ENCODE data around the gene EPB41L2. TPM values are rescaled to one million over a fixed set of nuclear protein-coding genes. Genes with fewer than 3 reads are reported as not detected.
"Not testable (repeated sequence)": the region's sequence is repeated elsewhere in the genome, so short reads cannot be mapped to it uniquely, and the experiment has no call there.

Gene EPB41L2
- total RNA-seq, 4 donors from 2014 or later: 58.8 to 105 (median 81.3) TPM

DNA sequence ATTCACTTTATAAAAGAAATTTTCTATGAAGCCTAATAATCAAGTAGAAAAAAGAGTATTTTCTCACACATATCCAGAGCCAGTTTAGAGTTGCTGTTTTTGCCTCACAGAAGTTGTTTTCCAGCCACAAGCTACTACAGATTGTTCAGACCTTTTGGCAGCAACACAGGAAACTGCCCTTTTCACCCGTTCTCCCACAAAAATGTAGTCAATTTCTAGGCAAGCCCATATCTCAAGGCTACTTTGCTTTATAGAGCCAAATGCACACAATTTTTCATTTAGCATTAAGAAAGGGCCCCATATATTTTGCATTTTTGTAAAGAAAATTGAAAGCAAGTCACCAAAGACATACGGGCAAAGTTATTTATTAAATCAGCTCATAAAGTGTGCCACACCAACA lies 49.5 kb downstream of the EPB41L2 start:
- TF ChIP-seq, protein P1, sequence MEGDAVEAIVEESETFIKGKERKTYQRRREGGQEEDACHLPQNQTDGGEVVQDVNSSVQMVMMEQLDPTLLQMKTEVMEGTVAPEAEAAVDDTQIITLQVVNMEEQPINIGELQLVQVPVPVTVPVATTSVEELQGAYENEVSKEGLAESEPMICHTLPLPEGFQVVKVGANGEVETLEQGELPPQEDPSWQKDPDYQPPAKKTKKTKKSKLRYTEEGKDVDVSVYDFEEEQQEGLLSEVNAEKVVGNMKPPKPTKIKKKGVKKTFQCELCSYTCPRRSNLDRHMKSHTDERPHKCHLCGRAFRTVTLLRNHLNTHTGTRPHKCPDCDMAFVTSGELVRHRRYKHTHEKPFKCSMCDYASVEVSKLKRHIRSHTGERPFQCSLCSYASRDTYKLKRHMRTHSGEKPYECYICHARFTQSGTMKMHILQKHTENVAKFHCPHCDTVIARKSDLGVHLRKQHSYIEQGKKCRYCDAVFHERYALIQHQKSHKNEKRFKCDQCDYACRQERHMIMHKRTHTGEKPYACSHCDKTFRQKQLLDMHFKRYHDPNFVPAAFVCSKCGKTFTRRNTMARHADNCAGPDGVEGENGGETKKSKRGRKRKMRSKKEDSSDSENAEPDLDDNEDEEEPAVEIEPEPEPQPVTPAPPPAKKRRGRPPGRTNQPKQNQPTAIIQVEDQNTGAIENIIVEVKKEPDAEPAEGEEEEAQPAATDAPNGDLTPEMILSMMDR (IDR thresholded peaks at IDR 0.05): no peak
- TF ChIP-seq POLR2A (IDR thresholded peaks at IDR 0.05): no peak
- Histone ChIP-seq H3K4me1 (peaks cover 14 to 16% of the 10 kb centered on the region in 2 donors), H3K27me3 (no peaks in the 10 kb centered on the region), H3K9me3 (no peaks in the 10 kb centered on the region), H3K27ac (peak overlapping the region in 1 of 3 donors; percentile 37), H3K4me3 (replicated peaks in 1 of 3) (no peak overlapping the region), H3K36me3 (no peaks in the 10 kb centered on the region)
- DNase-seq: peak in 1 of 2 donors; percentile 6
- WGBS, 2 donors: 41 to 50% methylated on average over 2 of the region's 2 CpGs
- intact Hi-C loops (cut with DNase I): no loop called here

DNA sequence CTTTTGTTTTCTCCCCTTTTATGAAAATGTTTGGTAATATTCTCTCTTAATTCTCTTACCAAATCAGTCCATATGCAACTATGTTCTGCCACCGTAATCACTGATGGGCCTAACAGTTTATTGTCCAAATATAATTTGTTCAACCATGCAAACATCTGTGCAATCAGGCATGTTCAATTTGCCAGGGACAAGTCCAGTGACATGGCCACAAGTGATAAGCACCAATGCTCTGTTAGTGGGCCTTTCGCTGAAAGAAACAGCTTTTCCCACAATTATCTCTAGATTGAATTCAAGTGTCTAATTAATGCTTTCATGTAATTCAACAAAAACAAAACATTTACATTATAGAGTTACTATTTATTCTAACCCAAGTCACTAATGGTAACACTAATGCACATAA lies 53.3 kb downstream of the EPB41L2 start:
- Histone ChIP-seq H3K36me3 (no peaks in the 10 kb centered on the region), H3K27ac (no peak overlapping the region), H3K9me3 (no peaks in the 10 kb centered on the region), H3K27me3 (no peaks in the 10 kb centered on the region), H3K4me3 (replicated peaks in 1 of 3) (no peak overlapping the region), H3K4me1 (peaks cover 3 to 6% of the 10 kb centered on the region in 2 donors)
- WGBS, 2 donors: 81 to 85% methylated on average over 2 of the region's 2 CpGs
- no peak for DNase-seq
- intact Hi-C loops (cut with DNase I): no loop called here
- TF ChIP-seq POLR2A (IDR thresholded peaks at IDR 0.05): no peak
- TF ChIP-seq, protein P1 (IDR thresholded peaks at IDR 0.05): no peak

DNA sequence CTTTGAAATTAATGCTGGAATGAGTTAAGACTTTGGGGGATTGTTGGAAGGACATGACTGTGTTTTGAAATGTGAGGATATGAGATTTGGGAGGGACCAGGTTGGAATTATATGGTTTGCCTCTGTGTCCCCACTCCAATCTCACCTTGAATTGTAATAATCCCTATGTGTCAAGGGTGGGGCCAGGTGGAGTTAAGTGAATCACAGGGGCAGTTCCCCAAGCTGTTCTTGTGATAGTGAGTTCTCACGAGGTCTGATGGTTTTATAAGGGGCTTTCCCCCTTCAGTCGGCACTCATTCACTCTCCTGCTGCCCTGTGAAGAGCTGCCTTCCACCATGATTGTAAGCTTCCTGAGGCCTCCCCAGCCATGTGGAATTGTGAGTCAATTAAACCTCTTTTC lies 54.1 kb downstream of the EPB41L2 start:
- 88% methylated on average over 2 of the region's 2 CpGs for WGBS, 2 donors
- H3K9me3 ChIP-seq; H3K27me3 ChIP-seq; H3K4me1 ChIP-seq; DNase-seq; H3K36me3 ChIP-seq; H3K27ac ChIP-seq; H3K4me3 ChIP-seq (replicated peaks in 1 of 3); intact Hi-C loops (cut with DNase I): not testable (repeated sequence)

- intact Hi-C loops (cut with DNase I); H3K4me1 ChIP-seq; DNase-seq; H3K27me3 ChIP-seq; H3K36me3 ChIP-seq; H3K4me3 ChIP-seq (replicated peaks in 1 of 3); H3K9me3 ChIP-seq; H3K27ac ChIP-seq: not testable (repeated sequence)
- 80 to 93% methylated on average over 5 of the region's 5 CpGs for WGBS, 2 donors
Measured at GRCh38 chr6:131007964-131008363, 55.1 kb downstream of the EPB41L2 start.

DNA sequence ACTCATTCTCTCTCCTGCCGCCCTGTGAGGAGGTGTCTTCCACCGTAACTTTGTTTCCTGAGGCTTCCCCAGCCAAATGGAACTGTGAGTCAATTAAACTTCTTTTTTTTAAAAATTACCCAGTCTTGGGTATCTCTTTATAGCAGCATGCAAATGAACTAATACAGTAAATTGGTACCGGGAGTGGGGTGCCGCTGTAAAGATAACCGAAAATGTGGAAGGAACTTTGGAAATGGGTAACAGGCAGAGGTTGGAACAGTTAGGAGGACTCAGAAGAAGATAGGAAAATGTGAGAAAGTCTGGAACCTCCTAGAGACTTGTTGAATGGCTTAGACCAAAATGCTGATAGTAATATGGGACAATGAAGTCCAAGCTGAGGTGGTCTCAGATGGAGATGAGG lies 55.8 kb downstream of the EPB41L2 start:
- H3K27me3 ChIP-seq: no peaks in the 10 kb centered on the region
- no peak for DNase-seq
- no peak overlapping the region for H3K27ac ChIP-seq
- TF ChIP-seq POLR2A (IDR thresholded peaks at IDR 0.05): no peak
- TF ChIP-seq, protein P1 (IDR thresholded peaks at IDR 0.05): no peak
- H3K36me3 ChIP-seq: no peaks in the 10 kb centered on the region
- H3K4me1 ChIP-seq: peaks cover 0 to 7% of the 10 kb centered on the region in 2 donors
- 90 to 98% methylated on average over 5 of the region's 5 CpGs for WGBS, 2 donors
- no peak overlapping the region for H3K4me3 ChIP-seq (replicated peaks in 1 of 3)
- intact Hi-C loops (cut with DNase I): no loop called here
- no peaks in the 10 kb centered on the region for H3K9me3 ChIP-seq

DNA sequence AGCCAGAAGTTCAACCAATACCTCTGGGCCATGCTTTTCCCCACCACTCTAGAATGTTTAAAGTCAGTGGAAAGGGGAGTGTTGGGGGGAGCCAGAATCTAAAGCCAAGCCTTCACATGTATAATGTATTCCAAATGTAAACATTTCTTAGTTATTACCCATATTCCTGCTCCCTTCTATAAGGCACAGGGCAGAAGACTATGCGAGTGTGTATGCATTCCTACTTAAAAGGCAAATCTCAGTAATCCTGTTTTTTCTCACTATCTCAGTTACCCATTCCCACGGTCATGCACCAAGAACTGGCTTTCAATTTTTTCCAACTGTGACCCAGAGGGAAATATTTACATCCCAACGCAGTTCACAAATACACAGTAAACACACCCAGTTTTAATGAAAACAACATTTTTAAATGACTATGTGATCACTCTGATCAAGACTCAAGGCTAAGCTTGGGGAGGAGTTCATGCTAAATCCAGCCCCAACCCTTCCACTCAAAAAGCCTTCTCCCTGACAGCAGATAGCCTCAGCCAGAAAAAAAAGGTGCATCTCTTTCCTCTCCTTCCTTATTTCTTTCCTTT lies 57.5 kb downstream of the EPB41L2 start:
- Histone ChIP-seq H3K9me3 (no peaks in the 10 kb centered on the region), H3K4me3 (replicated peaks in 1 of 3) (no peak overlapping the region), H3K27ac (no peak overlapping the region), H3K27me3 (no peaks in the 10 kb centered on the region), H3K4me1 (peaks cover 4 to 20% of the 10 kb centered on the region in 2 donors), H3K36me3 (no peaks in the 10 kb centered on the region)
- DNase-seq: no peak
- TF ChIP-seq POLR2A (IDR thresholded peaks at IDR 0.05): no peak
- TF ChIP-seq, protein P1 (IDR thresholded peaks at IDR 0.05): no peak
- intact Hi-C loops (cut with DNase I): no loop called here
- 69 to 73% methylated on average over 3 of the region's 3 CpGs for WGBS, 2 donors
